ENCODE results near the gene LSM14B. TPM values are rescaled to one million over a fixed set of nuclear protein-coding genes. Genes with fewer than 3 reads are reported as not detected.

LSM14B gene
- total RNA-seq, 1 experiment from 2014 or later, result 61.1 TPM

DNA sequence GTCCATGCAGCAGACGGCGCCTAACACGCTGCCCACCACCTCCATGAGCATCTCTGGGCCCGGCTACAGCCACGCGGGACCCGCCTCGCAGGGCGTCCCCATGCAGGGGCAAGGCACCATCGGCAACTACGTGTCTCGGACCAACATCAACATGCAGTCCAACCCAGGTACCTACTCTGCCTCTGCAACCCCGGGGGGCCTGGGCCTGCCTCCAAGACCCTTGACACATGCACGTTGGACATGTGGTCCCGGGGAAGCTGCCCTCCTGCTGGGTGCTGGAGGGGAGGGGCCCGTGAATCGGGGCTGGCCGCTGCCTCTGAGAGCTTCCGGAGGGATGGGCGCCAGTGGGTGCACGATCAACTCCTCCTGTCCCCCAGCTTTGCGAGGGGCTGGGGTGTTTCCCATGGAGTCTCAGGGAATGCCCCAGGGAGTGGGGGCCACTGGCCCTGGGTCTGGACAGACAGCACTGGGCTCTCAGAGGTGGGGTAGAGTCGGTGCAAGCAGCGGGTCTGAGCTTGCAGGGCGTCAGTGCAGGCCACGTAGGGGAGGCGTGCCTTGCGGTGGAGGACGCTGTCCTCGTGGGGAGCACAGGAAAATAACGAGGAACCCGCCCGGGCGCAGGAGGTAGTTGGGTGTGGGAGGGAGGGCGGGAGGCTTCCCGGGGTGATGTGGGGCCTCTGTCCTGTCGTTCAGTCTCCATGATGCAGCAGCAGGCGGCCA, 40.6 kb downstream of the LSM14B start:
- DNase-seq (ENCODE audit: low read depth), result no peak

DNA sequence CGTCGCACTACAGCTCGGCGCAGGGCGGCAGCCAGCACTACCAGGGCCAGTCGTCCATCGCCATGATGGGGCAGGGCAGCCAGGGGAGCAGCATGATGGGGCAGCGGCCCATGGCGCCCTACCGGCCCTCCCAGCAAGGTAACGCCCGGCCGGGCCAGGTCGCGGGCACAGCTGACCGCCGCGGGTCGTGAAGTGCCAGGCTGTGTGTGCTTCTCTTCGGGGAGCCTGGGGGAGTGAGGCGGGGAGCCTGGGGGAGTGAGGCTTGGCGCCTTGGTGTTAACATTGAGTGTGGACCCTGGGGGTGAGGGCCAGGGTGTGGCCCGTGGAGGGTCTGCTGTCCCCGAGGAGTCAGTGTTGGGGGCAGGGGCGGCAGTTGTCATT, 41.2 kb downstream of the LSM14B start:
- DNase-seq (ENCODE audit: low read depth), result no peak

DNA sequence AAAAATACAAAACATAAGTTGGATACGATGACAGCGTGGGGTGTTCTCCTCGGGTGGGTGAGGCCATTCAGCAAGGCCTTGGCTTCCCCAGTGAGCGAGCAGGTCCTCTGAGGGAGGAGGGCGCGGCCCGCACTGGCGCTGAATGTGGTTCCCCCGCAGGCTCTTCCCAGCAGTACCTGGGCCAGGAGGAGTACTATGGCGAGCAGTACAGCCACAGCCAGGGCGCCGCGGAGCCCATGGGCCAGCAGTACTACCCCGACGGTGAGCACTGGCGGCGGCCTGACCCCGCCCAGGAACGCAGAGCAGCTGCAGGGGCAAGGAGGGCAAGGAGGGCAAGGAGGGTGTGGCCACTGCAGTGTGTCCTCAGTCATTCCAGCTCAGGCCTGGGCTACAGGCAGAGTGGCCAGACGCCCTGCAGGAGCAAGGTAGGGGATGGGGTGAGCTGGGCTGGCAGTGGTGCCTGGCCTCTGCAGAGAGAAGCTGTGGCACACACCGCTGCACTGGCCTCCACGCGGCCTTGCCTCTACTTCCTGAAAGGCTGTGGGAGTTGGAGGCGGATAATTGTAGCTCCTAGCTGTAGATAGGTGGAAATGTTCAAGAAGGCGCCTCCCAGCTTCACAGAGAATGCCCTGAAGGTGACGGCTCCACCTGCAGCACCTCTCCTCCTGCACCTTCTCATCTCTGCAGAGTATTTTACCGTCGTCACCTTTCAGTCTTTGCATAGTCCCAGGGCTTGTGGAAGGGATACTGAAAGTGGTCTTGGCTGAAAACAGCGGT, 41.9 kb downstream of the LSM14B start:
- DNase-seq (ENCODE audit: low read depth), result no peak

DNA sequence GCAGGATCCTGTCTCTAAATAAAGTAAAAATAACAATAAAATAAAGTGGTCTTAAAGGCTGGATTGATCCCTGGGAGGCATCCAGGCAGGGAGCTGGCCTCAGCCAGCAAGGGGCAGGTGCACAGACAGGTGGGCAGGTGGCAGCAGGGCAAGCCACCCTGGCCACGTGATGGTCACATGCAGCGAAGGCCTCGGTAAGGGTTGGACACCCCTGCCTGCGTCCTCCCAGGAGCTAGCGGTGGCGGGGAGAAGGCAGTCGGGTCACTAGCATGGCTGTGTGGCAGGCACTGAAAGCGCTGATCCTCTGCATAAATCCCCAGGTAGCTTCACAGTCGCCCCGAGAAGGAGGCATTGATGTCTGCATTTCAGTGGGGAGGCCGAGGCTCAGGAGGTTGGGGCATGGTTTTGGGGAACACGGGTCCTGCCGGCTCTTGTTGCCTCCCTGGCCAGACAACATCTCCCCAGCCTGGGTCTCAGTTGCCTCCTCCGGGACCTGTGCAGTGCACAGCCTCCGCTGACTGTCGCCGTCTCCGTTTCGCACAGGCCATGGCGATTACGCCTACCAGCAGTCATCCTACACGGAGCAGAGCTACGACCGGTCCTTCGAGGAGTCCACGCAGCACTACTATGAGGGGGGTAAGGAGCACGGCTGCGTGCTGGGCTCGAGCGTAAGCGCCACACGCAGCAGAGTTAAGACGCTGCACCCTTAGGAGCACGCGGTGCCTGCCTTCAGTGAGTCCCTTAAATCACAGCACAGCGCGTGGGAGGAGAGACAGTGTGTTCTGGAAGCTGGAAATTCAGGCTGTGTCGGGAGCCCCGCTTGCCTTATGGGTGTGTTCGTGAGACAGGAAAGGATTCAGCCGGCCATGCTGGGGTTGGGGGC, 42.8 kb downstream of the LSM14B start:
- no peak for DNase-seq (ENCODE audit: low read depth)

DNA sequence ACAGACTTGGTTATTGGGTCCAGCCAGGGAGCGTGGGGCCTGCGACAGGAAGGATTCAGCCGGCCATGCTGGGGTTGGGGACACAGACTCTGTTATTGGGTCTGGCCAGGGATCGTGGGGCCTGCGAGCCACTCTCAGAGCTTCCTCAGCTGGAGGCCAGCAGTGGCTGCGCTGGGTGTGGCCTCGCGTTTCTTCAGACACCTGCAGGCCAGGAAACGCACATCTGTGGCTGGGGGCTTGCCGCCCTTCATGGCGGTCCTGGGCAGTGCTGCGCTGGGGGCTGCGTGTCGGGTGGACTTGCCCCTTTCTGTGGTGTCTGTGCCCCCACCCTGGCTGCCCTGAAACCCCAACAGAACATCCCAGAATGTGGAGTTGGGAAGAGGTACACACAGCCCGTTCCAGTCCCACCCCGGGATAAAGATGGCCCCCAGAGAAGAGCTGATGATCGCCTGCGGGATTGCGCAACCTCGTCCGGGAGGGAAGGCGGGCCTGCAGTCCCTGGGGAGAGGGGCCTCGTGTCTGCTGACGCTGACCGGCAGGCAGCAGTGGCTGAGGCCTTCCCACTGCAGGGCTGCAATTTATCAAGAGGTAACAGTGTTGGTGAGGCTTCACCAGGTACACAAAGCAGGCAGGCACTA, 43.6 kb downstream of the LSM14B start:
- DNase-seq (ENCODE audit: low read depth), result no peak

DNA sequence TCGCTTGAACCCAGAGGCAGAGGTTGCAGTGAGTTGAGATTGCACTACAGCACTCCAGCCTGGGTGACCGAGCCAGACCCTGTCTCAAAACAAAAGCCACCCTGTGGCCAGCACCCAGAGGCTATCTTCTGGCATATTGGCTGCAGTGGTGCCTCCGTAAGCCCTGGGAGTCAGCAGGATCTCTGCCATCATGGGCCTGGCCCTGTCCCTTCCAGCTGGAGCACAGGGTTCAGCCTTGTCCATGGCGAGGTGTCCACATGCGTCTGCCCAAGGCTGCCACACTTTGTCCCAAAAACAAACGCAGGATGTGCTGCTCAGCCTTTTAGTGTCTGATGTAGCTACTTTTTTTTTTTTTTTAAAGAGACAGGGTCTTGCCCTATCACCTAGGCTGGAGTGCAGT, 45.2 kb downstream of the LSM14B start:
- DNase-seq (ENCODE audit: low read depth), result no peak

GRCh38 chr20:62168061-62168460, 45.8 kb downstream of the LSM14B start:
- DNase-seq (ENCODE audit: low read depth), result no peak

GRCh38 chr20:62168890-62169435, 46.7 kb downstream of the LSM14B start:
- DNase-seq (ENCODE audit: low read depth), result no peak

DNA sequence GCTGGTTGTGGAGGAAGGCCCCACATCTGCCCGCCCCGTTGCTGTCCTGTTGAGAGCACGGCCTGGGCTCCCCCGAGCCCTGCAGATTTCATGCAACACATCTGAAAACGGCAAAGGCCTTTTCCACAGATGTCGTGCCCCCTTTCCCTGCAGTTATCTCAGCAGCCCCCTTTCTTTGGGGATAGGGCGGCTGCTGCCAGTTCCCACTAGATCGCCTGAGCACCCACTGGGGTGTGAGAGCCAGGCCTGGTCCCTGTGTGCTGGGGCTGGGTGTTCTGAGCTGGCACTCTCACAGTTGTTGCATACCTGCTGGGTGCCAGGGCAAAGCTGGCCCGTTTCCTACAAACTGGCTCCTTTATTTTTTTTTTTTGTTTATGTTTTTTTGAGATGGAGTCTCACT, 48.3 kb downstream of the LSM14B start:
- DNase-seq (ENCODE audit: low read depth), result no peak

- no peak for DNase-seq (ENCODE audit: low read depth)
Measured at GRCh38 chr20:62171245-62171644, 49.0 kb downstream of the LSM14B start.

DNA sequence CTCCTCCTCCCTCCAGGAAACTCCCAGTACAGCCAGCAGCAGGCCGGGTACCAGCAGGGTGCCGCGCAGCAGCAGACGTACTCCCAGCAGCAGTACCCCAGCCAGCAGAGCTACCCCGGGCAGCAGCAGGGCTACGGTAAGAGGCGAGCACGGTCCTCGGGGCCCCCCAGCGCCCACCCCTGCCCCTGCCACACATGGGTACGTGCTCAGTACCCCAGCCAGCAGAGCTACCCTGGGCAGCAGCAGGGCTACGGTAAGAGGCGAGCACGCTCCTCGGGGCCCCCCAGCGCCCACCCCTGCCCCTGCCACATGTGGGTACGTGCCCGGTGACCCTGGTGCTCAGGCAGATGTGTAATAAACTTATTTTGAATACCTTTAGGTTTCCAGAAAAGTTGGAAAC, 50.4 kb downstream of the LSM14B start:
- no peak for DNase-seq (ENCODE audit: low read depth)

DNA sequence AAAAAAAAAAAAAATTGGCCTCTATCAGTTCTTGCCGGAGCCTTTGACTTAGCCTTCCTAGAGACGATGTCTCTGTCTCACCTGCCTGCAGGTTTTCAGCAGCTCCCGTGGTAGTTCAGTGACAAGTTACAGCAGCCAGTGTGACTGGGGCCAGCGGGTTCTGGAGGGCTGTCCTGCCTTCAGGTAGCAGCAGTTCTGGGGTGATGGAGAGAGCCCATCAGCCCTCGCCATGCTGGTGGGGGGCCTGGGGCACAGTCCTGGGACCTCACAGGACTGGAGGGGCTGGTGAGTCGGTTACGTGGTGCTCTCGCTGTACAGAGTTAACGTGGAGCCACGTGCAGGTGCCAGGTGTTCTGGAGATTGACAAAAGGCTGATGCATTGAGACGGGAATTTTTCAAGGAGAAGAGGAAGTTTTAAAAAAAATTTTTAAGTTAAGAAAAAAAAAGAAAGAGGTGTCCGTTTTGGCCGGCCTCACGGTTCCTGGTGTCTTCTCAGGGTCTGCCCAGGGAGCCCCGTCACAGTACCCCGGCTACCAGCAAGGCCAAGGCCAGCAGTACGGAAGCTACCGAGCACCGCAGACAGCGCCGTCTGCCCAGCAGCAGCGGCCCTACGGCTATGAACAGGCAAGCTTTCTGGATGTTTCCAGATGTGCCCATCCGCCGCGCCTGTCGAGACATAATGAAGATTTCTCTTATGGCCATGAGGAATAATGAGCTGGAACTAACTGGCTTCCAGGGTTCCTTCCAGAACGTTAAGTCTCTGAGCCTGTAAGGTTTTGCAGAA, 51.9 kb downstream of the LSM14B start:
- DNase-seq (ENCODE audit: low read depth), result no peak

GRCh38 chr20:62174870-62175624, 52.8 kb downstream of the LSM14B start:
- DNase-seq (ENCODE audit: low read depth), result no peak

GRCh38 chr20:62175711-62176110, 53.4 kb downstream of the LSM14B start:
- DNase-seq (ENCODE audit: low read depth), result no peak

DNA sequence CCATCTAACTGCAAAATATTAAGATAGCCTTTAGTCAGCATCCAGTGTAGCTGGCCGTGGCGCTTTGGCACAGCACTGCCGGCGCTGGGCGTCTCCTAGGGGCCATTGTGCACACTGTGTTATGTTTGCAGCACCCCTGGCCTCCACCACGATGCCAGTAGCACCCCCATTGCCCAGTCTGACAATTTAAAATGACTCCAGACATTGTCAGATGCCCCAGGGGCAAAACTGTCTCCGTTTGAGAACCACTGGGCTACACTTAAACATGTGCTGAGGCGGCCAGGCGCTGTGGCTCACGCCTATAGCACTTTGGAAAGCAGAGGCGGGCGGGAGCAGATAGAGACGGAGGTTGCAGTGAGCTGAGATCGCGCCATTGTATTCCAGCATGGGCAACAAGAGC, 54.6 kb downstream of the LSM14B start:
- no peak for DNase-seq (ENCODE audit: low read depth)

DNA sequence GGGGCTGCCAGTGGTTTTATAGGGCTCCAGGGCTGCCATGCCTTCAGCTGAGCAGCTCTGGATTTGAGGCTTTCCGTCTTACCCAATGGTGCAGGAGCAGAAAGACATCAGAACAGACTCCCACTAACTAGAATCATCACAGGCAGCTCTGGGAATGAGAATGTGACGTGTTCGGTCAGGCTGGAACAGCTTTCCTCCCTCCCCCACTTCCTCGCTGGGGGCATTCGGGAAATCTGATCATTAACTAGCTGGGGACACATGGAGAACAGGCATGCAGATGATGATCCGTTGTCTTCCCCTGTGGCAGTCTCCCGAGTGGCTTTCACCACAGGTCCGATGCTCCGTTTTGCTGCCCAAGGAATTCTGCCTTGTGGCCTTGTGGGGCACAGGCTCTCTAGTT, 55.0 kb downstream of the LSM14B start:
- no peak for DNase-seq (ENCODE audit: low read depth)

- DNase-seq (ENCODE audit: low read depth), result no peak
Measured at GRCh38 chr20:62178316-62179161, 56.3 kb downstream of the LSM14B start.

DNA sequence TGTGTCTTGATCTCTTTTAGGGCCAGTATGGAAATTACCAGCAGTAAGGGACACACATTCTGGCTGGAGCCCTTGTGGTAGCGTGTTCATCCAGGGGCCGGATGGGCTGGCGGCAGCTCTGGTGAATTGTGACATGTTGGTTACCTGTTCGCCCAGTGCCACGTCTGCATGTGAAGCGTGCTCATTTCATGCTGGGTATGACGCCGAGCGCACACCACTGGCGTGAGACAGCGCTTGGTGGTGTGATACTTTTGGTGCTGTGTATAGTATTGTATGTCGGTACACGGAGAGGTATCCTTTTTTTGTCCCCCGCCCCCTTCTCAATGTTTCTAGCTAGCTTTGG, 56.9 kb downstream of the LSM14B start:
- DNase-seq (ENCODE audit: low read depth), result no peak

DNA sequence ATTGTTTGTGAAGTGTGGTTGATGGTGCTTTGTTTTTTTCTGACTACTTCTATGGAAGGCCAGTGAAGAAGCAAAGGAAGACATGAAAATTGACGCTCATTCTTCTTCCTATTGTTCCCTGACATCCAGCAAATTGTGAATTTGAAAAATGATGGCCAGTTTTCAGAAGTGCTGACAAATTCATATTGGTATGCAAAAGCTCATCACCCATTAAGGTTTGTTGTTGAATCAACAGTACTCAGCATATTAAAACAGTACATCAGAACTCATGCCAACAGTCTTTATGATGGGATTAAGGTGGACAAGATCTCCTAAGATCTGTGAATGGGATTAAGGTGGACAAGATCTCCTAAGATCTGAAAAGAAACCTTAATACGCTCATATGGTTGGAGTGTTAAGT, 59.5 kb downstream of the LSM14B start:
- DNase-seq (ENCODE audit: low read depth), result no peak
